ENCODE results near the gene KRTAP19-8. TPM values are rescaled to one million over a fixed set of nuclear protein-coding genes. Genes with fewer than 3 reads are reported as not detected.

Gene KRTAP19-8
- total and polyA plus RNA-seq, 10 donors: not detected

GRCh38 chr21:31023680-31024079 is 14.6 kb downstream of the KRTAP19-8 start:
- Histone ChIP-seq H3K27me3 (replicated peaks in 1 of 7) (no peaks in the 10 kb centered on the region), H3K4me3 (no peak overlapping the region), H3K9me3 (no peaks in the 10 kb centered on the region), H3K4me1 (no peaks in the 10 kb centered on the region), H3K27ac (no peak overlapping the region), H3K36me3 (no peaks in the 10 kb centered on the region)
- WGBS, 5 donors: 59 to 88% (median 81%) methylated on average over 3 of the region's 3 CpGs
- no peak for DNase-seq
- no peak for TF ChIP-seq POLR2AphosphoS5 (IDR thresholded peaks at IDR 0.05)
- TF ChIP-seq POLR2A (IDR thresholded peaks at IDR 0.05): no peak
- no peak for TF ChIP-seq CTCF (IDR thresholded peaks at IDR 0.05 in 8 of 11, conservative IDR thresholded peaks at IDR 0.05 in 3 of 11)
- intact Hi-C loops (cut with DNase I; ENCODE audit: low total_unique reads): no loop called here

- H3K9me3 ChIP-seq: no peaks in the 10 kb centered on the region
- no peak overlapping the region for H3K27ac ChIP-seq
- no peaks in the 10 kb centered on the region for H3K4me1 ChIP-seq
- H3K36me3 ChIP-seq: no peaks in the 10 kb centered on the region
- DNase-seq: no peak
- no peaks in the 10 kb centered on the region for H3K27me3 ChIP-seq (replicated peaks in 1 of 7)
- no peak overlapping the region for H3K4me3 ChIP-seq
- 64 to 74% (median 71%) methylated on average over 4 of the region's 4 CpGs for WGBS, 5 donors
- intact Hi-C loops (cut with DNase I; ENCODE audit: low total_unique reads): no loop called here
- TF ChIP-seq CTCF (IDR thresholded peaks at IDR 0.05 in 8 of 11, conservative IDR thresholded peaks at IDR 0.05 in 3 of 11) (no peak), POLR2A (IDR thresholded peaks at IDR 0.05) (no peak), POLR2AphosphoS5 (IDR thresholded peaks at IDR 0.05) (no peak)
These were observed 16.0 kb downstream of the KRTAP19-8 start for GRCh38 chr21:31022306-31022705.

GRCh38 chr21:31018232-31018631 is 20.0 kb downstream of the KRTAP19-8 start:
- TF ChIP-seq POLR2AphosphoS5 (IDR thresholded peaks at IDR 0.05) (no peak), CTCF (IDR thresholded peaks at IDR 0.05 in 8 of 11, conservative IDR thresholded peaks at IDR 0.05 in 3 of 11) (no peak), POLR2A (IDR thresholded peaks at IDR 0.05) (no peak)
- Histone ChIP-seq H3K27ac (no peak overlapping the region), H3K36me3 (no peaks in the 10 kb centered on the region), H3K9me3 (no peaks in the 10 kb centered on the region), H3K4me3 (no peak overlapping the region), H3K27me3 (replicated peaks in 1 of 7) (no peaks in the 10 kb centered on the region), H3K4me1 (no peaks in the 10 kb centered on the region)
- intact Hi-C loops (cut with DNase I; ENCODE audit: low total_unique reads): no loop called here
- WGBS, 5 donors: 85 to 92% (median 89%) methylated on average over 2 of the region's 2 CpGs
- no peak for DNase-seq

- WGBS, 5 donors: 70 to 81% (median 75%) methylated on average over 2 of the region's 2 CpGs
- TF ChIP-seq CTCF (IDR thresholded peaks at IDR 0.05 in 8 of 11, conservative IDR thresholded peaks at IDR 0.05 in 3 of 11) (no peak), POLR2A (IDR thresholded peaks at IDR 0.05) (no peak), POLR2AphosphoS5 (IDR thresholded peaks at IDR 0.05) (no peak)
- peaks cover 0 to 5% (median 0%) of the 10 kb centered on the region in 6 donors for H3K4me1 ChIP-seq
- intact Hi-C loops (cut with DNase I; ENCODE audit: low total_unique reads): no loop called here
- H3K4me3 ChIP-seq: no peak overlapping the region
- no peak overlapping the region for H3K27ac ChIP-seq
- no peaks in the 10 kb centered on the region for H3K9me3 ChIP-seq
- H3K27me3 ChIP-seq (replicated peaks in 1 of 7): no peaks in the 10 kb centered on the region
- no peaks in the 10 kb centered on the region for H3K36me3 ChIP-seq
- no peak for DNase-seq
These were observed 23.4 kb downstream of the KRTAP19-8 start for GRCh38 chr21:31014891-31015290.

Data from spleen (tissue), 11 donors.